ENCODE measurements around the gene ARRDC2.

ARRDC2 gene

DNA sequence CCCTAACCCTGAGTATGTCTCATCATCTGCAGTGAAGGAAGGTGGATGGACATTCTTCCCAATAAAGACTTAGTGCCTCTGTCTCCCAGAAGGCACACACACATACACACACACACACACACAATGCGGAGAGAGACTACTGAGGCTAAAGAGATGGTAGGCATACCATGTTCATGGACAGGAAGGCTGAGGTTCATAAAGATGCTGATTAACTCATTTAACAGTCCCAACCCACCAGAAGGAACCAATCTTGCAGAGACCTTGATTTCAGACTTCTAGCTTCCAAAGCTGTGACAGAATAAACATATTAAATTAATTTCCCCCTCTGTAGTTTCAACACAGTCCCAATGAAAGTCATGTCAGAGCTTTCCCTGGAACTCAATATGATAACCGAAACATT lies 33.1 kb downstream of the ARRDC2 start:
- POLR2A ChIA-PET, result no interaction called here
- TF ChIP-seq, protein P1, sequence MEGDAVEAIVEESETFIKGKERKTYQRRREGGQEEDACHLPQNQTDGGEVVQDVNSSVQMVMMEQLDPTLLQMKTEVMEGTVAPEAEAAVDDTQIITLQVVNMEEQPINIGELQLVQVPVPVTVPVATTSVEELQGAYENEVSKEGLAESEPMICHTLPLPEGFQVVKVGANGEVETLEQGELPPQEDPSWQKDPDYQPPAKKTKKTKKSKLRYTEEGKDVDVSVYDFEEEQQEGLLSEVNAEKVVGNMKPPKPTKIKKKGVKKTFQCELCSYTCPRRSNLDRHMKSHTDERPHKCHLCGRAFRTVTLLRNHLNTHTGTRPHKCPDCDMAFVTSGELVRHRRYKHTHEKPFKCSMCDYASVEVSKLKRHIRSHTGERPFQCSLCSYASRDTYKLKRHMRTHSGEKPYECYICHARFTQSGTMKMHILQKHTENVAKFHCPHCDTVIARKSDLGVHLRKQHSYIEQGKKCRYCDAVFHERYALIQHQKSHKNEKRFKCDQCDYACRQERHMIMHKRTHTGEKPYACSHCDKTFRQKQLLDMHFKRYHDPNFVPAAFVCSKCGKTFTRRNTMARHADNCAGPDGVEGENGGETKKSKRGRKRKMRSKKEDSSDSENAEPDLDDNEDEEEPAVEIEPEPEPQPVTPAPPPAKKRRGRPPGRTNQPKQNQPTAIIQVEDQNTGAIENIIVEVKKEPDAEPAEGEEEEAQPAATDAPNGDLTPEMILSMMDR (IDR thresholded peaks at IDR 0.05; ENCODE audit: control extremely low read depth, extremely low read depth, low read depth, missing control alignments), result no peak
- no peak for DNase-seq (ENCODE audit: extremely low spot score)
- CTCF ChIA-PET, result interaction anchor here (1.5 kb wide), 1 partner anchor 14 kb away, joined by 4 read pairs; no protein-coding TSS in a partner anchor

DNA sequence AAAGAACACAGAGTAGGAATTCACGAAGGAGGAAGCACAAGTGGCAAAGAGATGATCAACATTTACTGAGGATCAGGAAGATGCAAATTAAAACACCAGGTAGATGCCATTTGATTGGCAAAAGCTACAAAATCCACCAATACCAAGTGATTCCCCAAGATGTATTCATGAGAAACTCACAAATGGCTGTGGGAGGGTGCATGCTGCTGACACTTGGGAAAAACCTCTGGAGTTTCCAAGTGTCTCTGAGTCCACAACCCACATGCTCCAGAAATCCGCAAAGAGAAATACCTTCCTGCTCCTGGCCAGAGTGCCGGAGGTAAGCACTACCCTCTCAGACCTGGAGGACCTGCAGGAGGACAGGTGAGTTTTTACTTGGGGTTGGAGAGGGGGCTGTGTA lies 35.7 kb downstream of the ARRDC2 start:
- DNase-seq (ENCODE audit: extremely low spot score), result no peak
- TF ChIP-seq, protein P1 (IDR thresholded peaks at IDR 0.05; ENCODE audit: control extremely low read depth, extremely low read depth, low read depth, missing control alignments), result no peak
- CTCF ChIA-PET, result interaction anchor here (1.8 to 2.3 kb wide), 2 partner anchors 16 to 124 kb away, joined by 4 to 10 read pairs; no protein-coding TSS in a partner anchor
- POLR2A ChIA-PET, result no interaction called here

DNA sequence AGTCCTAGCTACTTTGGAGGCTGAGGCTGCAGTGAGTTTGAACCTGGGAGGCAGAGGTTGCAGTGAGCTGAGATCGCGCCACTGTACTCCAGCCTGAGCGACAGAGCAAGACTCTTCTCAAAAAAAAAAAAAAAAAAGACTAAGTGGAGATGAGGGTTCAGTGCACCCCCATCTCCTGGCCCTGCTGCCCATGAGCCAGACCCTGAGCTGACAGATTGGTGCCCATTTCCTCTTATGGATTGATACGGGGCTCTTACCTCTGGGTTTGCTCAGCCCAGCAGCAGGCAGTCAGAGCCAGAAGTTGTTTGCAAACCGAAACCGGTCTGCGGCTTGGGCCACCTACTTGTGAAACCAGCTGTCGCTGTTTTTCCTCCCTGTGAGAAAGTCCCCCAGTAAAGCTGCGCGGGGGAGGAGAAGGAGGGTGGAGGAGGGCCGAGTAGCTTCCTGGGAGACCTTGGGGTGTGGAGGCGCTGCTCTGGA lies 36.9 kb downstream of the ARRDC2 start:
- CTCF ChIA-PET, result interaction anchor here (0.7 to 2.3 kb wide), 11 partner anchors 13 to 123 kb away, joined by 3 to 10 read pairs (median 3); partner anchors contain the start of gene ARRDC2
- TF ChIP-seq, protein P1 (IDR thresholded peaks at IDR 0.05; ENCODE audit: control extremely low read depth, extremely low read depth, low read depth, missing control alignments), result no peak
- POLR2A ChIA-PET, result interaction anchor here (0.6 to 1.1 kb wide), 5 partner anchors 21 to 589 kb away, joined by 3 to 6 read pairs (median 3); partner anchors contain the start of gene JUND
- peak; percentile 89 for DNase-seq (ENCODE audit: extremely low spot score)

DNA sequence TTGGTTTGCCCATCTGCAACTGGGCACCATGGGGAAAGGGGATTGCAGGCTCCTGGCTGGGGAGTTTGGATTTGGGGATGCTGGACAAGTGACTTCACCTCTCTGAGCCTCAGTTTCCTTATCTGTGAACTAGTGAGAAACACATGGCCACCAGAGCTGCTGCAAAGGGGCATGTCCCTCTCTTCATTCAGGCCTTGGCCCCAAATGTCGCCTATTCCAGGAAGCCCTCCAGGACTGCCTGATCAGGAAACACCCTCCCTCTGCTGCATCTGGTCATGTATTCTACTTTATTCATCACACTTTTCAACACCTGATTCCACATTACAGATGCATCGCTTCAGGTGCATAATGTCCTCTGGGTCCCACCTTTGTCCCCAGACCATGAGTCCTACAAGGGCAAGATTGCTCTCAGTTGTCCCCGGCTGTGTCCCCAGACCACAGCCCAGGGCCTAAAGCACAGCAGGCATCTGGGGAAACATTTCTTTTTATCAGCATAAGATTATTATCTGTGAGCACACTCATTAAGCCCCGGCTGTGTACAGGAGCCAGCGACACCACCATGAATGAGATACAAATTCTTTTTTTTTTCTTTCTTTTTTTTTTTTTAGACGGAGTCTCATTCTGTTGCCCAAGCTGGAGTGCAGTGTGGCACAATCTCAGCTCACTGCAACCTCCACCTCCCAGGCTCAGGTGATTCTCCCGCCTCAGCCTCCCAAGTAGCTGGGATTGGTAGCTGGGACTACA lies 37.5 kb downstream of the ARRDC2 start:
- TF ChIP-seq, protein P1 (IDR thresholded peaks at IDR 0.05; ENCODE audit: control extremely low read depth, extremely low read depth, low read depth, missing control alignments), result no peak
- CTCF ChIA-PET, result interaction anchor here (0.7 to 2.3 kb wide), 10 partner anchors 12 to 123 kb away, joined by 3 to 10 read pairs (median 4); partner anchors contain the start of gene ARRDC2
- DNase-seq (ENCODE audit: extremely low spot score), result no peak
- POLR2A ChIA-PET, result interaction anchor here (0.6 to 1.1 kb wide), 3 partner anchors 22 to 588 kb away, joined by 3 to 6 read pairs (median 3); partner anchors contain the start of gene JUND

DNA sequence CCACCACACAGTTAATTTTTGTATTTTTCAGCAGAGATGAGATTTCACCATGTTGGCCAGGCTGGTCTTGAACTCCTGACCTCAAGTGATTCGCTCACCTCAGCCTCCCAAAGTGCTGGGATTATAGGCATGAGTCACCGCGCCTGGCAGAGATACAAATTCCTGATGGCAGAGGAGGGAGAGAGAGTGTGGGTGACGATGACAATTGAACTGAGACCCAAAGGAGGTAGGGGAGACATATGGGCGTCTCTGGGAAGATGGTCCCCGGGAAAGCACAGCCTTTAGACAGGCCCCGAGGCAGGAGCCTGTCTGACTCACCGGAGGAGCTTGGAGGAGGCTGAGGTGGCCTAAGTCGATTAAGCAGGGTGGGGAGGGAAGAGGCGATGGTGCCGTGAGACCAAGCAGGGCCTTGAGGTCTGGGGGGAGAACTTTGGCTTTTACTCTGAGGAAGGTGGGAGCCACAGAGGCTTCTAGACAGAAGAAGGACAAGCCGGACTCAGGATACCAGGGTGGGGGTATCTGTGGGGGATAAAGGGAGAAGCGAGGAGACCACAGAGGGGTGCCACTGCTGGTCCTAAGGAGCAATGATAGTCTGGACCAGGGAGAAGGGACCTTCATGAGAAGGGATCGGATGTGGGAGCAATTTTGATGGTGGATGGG lies 38.2 kb downstream of the ARRDC2 start:
- CTCF ChIA-PET, result no interaction called here
- TF ChIP-seq, protein P1 (IDR thresholded peaks at IDR 0.05; ENCODE audit: control extremely low read depth, extremely low read depth, low read depth, missing control alignments), result no peak
- DNase-seq (ENCODE audit: extremely low spot score), result no peak
- POLR2A ChIA-PET, result no interaction called here

DNA sequence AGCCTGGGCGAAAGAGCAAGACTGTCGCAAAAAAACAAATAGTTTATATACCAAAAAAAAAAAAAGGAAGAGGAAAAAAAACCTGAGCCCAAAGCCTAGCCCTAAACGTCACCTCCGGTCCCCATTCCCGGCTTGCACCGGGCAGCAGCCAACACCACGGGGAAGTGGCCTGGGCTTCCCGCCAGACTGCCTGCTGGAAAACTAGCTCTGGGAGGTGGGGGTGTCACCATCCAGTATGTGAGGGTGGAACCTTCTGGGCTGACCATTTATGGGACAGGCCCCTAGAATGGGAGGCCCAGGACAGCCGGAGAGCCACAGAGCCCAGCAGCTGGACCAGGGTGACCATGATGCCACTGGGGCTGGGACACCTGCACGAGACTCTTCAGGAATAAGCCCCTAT lies 41.4 kb downstream of the ARRDC2 start:
- CTCF ChIA-PET, result interaction anchor here (1.2 kb wide), 1 partner anchor 9 kb away, joined by 3 read pairs; no protein-coding TSS in a partner anchor
- no peak for DNase-seq (ENCODE audit: extremely low spot score)
- TF ChIP-seq, protein P1 (IDR thresholded peaks at IDR 0.05; ENCODE audit: control extremely low read depth, extremely low read depth, low read depth, missing control alignments), result no peak
- POLR2A ChIA-PET, result no interaction called here
